HL-60 (cell line): Measurements from ENCODE around the gene TRIP11.

Source experiments
- DNase-seq, 2 experiments: peaks; one replicate each; pipeline ENCODE4 v3.0.0-alpha.2; 2010 to 2020; ENCODE audit warnings: low read depth in 1 of 2, low spot score in 1 of 2
- H3K27ac ChIP-seq: fragments of 250-450 bp; sonication (Bioruptor Pico); replicated peaks from 2 replicates; pipeline ENCODE4 v1.5.1; 2020; ENCODE audit warnings: mild to moderate bottlenecking, moderate library complexity
- H3K27me3 ChIP-seq: fragments of 250-450 bp; sonication (Bioruptor Pico); 2 replicates; pipeline ENCODE4 v1.5.1; 2021; ENCODE audit warnings: mild to moderate bottlenecking, moderate library complexity; ENCODE audit not compliant: insufficient read depth, poor library complexity, severe bottlenecking
- H3K4me3 ChIP-seq: replicated peaks from 2 replicates; pipeline ENCODE4 v1.5.1; 2011; ENCODE audit warnings: mild to moderate bottlenecking, control low read depth, low read length; ENCODE audit not compliant: insufficient read depth
- GABPA ChIP-seq: IDR thresholded peaks from 2 replicates; pipeline ENCODE4 v1.6.1; 2012; ENCODE audit warnings: low read depth
- POLR2AphosphoS5 ChIP-seq: IDR thresholded peaks from 2 replicates; pipeline ENCODE4 v1.6.1; 2012; ENCODE audit warnings: low read depth
- SPI1 ChIP-seq: IDR thresholded peaks from 2 replicates; pipeline ENCODE4 v1.6.1; 2012; ENCODE audit warnings: low read depth, mild to moderate bottlenecking, borderline replicate concordance
- TF ChIP-seq, protein P1 (sequence below): IDR thresholded peaks from one replicate; pipeline ENCODE4 v1.5.1; 2011; ENCODE audit warnings: low read length, control low read depth, inconsistent platforms; ENCODE audit not compliant: insufficient read depth
- TF ChIP-seq, protein P2 (sequence below): IDR thresholded peaks from 2 replicates; pipeline ENCODE4 v1.6.1; 2012; ENCODE audit warnings: low read depth; ENCODE audit not compliant: insufficient replicate concordance

TRIP11 gene

DNA sequence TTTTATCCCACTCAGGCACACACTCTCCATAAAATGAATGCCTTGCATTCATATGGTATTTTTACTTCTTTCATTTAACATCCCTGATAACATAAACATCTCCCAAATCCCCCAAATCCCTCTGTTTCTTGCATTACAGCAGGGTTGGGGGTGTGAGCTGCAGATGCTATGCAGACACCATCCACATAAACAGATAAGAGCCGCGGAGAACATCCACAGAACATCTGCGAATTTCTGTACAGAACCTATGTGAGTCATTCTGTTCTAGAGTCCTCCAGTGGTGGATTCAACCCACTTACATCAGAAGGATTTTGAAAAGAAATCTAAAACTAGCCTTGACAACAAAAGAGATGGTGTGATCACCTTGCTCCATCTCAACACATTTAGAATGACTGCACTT is 112.7 kb downstream of the TRIP11 start:
- no peak for DNase-seq
- TF ChIP-seq, protein P1, sequence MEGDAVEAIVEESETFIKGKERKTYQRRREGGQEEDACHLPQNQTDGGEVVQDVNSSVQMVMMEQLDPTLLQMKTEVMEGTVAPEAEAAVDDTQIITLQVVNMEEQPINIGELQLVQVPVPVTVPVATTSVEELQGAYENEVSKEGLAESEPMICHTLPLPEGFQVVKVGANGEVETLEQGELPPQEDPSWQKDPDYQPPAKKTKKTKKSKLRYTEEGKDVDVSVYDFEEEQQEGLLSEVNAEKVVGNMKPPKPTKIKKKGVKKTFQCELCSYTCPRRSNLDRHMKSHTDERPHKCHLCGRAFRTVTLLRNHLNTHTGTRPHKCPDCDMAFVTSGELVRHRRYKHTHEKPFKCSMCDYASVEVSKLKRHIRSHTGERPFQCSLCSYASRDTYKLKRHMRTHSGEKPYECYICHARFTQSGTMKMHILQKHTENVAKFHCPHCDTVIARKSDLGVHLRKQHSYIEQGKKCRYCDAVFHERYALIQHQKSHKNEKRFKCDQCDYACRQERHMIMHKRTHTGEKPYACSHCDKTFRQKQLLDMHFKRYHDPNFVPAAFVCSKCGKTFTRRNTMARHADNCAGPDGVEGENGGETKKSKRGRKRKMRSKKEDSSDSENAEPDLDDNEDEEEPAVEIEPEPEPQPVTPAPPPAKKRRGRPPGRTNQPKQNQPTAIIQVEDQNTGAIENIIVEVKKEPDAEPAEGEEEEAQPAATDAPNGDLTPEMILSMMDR, result no peak
- TF ChIP-seq POLR2AphosphoS5 (no peak), GABPA (no peak), SPI1 (no peak)
- TF ChIP-seq, protein P2, sequence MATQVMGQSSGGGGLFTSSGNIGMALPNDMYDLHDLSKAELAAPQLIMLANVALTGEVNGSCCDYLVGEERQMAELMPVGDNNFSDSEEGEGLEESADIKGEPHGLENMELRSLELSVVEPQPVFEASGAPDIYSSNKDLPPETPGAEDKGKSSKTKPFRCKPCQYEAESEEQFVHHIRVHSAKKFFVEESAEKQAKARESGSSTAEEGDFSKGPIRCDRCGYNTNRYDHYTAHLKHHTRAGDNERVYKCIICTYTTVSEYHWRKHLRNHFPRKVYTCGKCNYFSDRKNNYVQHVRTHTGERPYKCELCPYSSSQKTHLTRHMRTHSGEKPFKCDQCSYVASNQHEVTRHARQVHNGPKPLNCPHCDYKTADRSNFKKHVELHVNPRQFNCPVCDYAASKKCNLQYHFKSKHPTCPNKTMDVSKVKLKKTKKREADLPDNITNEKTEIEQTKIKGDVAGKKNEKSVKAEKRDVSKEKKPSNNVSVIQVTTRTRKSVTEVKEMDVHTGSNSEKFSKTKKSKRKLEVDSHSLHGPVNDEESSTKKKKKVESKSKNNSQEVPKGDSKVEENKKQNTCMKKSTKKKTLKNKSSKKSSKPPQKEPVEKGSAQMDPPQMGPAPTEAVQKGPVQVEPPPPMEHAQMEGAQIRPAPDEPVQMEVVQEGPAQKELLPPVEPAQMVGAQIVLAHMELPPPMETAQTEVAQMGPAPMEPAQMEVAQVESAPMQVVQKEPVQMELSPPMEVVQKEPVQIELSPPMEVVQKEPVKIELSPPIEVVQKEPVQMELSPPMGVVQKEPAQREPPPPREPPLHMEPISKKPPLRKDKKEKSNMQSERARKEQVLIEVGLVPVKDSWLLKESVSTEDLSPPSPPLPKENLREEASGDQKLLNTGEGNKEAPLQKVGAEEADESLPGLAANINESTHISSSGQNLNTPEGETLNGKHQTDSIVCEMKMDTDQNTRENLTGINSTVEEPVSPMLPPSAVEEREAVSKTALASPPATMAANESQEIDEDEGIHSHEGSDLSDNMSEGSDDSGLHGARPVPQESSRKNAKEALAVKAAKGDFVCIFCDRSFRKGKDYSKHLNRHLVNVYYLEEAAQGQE, result no peak
- H3K27ac ChIP-seq, result no peak overlapping the region
- no peaks in the 10 kb centered on the region for H3K27me3 ChIP-seq
- no peak overlapping the region for H3K4me3 ChIP-seq

- Histone ChIP-seq H3K27ac (no peak overlapping the region), H3K27me3 (no peaks in the 10 kb centered on the region), H3K4me3 (no peak overlapping the region)
- TF ChIP-seq, protein P2, result no peak
- TF ChIP-seq GABPA (no peak), SPI1 (no peak), POLR2AphosphoS5 (no peak)
- TF ChIP-seq, protein P1, result no peak
- DNase-seq, result no peak
These were observed 113.5 kb downstream of the TRIP11 start for GRCh38 chr14:91926131-91926890.

- TF ChIP-seq POLR2AphosphoS5 (no peak), SPI1 (no peak), GABPA (no peak)
- TF ChIP-seq, protein P1, result no peak
- TF ChIP-seq, protein P2, result no peak
- no peak overlapping the region for H3K27ac ChIP-seq
These were observed 114.1 kb downstream of the TRIP11 start for GRCh38 chr14:91925727-91926121.

More at GRCh38 chr14:91925727-91926121, 114.1 kb downstream of the TRIP11 start:
- H3K27me3 ChIP-seq, result no peaks in the 10 kb centered on the region
- no peak for DNase-seq
- H3K4me3 ChIP-seq, result no peak overlapping the region
